H1 (cell line): ENCODE results near the gene NRBF2. TPM values are rescaled to one million over a fixed set of nuclear protein-coding genes. Genes with fewer than 3 reads are reported as not detected.

ENCODE experiments used
- HDAC2 ChIP-seq, 2 experiments: fragments of 300-600 bp in 1 of 2; sonication (generic) in 1 of 2; IDR thresholded peaks; 2 replicates each; pipeline ENCODE4 v1.6.1; 2011 to 2012; ENCODE audit warnings: low read depth in 2 of 2, low read length in 2 of 2, mild to moderate bottlenecking in 2 of 2, moderate library complexity in 2 of 2, borderline replicate concordance in 1 of 2, inconsistent platforms in 1 of 2
- KDM5A ChIP-seq: fragments of 200-600 bp; IDR thresholded peaks from 2 replicates; pipeline ENCODE4 v1.7.1; 2012; ENCODE audit warnings: mild to moderate bottlenecking, low read length, inconsistent platforms, mixed read lengths
- PHF8 ChIP-seq: fragments of 200-600 bp; sonication (generic); conservative IDR thresholded peaks from 2 replicates; pipeline ENCODE4 v1.7.1; 2012; ENCODE audit warnings: low read depth, mild to moderate bottlenecking, inconsistent platforms, low read length, moderate library complexity
- POLR2AphosphoS5 ChIP-seq: IDR thresholded peaks from 2 replicates; pipeline ENCODE4 v1.6.1; 2011; ENCODE audit warnings: low read depth, low read length
- SP2 ChIP-seq: IDR thresholded peaks from 2 replicates; pipeline ENCODE4 v1.6.1; 2012; ENCODE audit warnings: mild to moderate bottlenecking, low read length, inconsistent platforms
- SRF ChIP-seq: IDR thresholded peaks from 2 replicates; pipeline ENCODE4 v1.6.1; 2011; ENCODE audit warnings: mild to moderate bottlenecking, low read depth, low read length, moderate library complexity
- TCF12 ChIP-seq: IDR thresholded peaks from 2 replicates; pipeline ENCODE4 v1.6.1; 2011; ENCODE audit warnings: low read depth, mild to moderate bottlenecking, low read length
- USF2 ChIP-seq: IDR thresholded peaks from 2 replicates; pipeline ENCODE4 v1.6.1; 2011; ENCODE audit warnings: low read length, improper control_type of control experiment
- polyA plus RNA-seq, 7 experiments: library from polyadenylated mRNA; depleted of rRNA in 3 of 7; stranded (reverse) in 5 of 7; unstranded in 2 of 7; fragments of >200 nt in 5 of 7; fragments of 200-250 nt in 2 of 7; gene quantifications; 1 replicate in 5 of 7; 2 replicates in 1 of 7; 4 replicates in 1 of 7; pipeline versions ENCODE4 v1.2.1 to v1.2.3, GENCODE V29; 2011 to 2013; ENCODE audit warnings: missing spikeins in 2 of 7, mixed read lengths in 2 of 7
- total RNA-seq: library from RNA; stranded (reverse); fragmentation: NEBNext Ultra II Directional; extraction: Animal tissue kit (Norgen Biotek cat#: 25700); gene quantifications from 2 replicates; pipeline ENCODE4 v1.2.1, GENCODE V29; 2021
- TF ChIP-seq, protein P1 (sequence below): fragments of 300-600 bp; sonication (generic); IDR thresholded peaks from 2 replicates; pipeline ENCODE4 v1.7.1; 2012; ENCODE audit warnings: low read length, moderate library complexity, mild to moderate bottlenecking, inconsistent platforms; ENCODE audit not compliant: insufficient replicate concordance

The NRBF2 gene
- total and polyA plus RNA-seq, 2 of the 8 experiments (the other 6 are each of a cell fraction or from before 2014, with no cell fraction given) = 11.0 to 29.9 TPM

GRCh38 chr10:63133056-63133820 is at the start of gene NRBF2 (continued):
- TF ChIP-seq, protein P1, sequence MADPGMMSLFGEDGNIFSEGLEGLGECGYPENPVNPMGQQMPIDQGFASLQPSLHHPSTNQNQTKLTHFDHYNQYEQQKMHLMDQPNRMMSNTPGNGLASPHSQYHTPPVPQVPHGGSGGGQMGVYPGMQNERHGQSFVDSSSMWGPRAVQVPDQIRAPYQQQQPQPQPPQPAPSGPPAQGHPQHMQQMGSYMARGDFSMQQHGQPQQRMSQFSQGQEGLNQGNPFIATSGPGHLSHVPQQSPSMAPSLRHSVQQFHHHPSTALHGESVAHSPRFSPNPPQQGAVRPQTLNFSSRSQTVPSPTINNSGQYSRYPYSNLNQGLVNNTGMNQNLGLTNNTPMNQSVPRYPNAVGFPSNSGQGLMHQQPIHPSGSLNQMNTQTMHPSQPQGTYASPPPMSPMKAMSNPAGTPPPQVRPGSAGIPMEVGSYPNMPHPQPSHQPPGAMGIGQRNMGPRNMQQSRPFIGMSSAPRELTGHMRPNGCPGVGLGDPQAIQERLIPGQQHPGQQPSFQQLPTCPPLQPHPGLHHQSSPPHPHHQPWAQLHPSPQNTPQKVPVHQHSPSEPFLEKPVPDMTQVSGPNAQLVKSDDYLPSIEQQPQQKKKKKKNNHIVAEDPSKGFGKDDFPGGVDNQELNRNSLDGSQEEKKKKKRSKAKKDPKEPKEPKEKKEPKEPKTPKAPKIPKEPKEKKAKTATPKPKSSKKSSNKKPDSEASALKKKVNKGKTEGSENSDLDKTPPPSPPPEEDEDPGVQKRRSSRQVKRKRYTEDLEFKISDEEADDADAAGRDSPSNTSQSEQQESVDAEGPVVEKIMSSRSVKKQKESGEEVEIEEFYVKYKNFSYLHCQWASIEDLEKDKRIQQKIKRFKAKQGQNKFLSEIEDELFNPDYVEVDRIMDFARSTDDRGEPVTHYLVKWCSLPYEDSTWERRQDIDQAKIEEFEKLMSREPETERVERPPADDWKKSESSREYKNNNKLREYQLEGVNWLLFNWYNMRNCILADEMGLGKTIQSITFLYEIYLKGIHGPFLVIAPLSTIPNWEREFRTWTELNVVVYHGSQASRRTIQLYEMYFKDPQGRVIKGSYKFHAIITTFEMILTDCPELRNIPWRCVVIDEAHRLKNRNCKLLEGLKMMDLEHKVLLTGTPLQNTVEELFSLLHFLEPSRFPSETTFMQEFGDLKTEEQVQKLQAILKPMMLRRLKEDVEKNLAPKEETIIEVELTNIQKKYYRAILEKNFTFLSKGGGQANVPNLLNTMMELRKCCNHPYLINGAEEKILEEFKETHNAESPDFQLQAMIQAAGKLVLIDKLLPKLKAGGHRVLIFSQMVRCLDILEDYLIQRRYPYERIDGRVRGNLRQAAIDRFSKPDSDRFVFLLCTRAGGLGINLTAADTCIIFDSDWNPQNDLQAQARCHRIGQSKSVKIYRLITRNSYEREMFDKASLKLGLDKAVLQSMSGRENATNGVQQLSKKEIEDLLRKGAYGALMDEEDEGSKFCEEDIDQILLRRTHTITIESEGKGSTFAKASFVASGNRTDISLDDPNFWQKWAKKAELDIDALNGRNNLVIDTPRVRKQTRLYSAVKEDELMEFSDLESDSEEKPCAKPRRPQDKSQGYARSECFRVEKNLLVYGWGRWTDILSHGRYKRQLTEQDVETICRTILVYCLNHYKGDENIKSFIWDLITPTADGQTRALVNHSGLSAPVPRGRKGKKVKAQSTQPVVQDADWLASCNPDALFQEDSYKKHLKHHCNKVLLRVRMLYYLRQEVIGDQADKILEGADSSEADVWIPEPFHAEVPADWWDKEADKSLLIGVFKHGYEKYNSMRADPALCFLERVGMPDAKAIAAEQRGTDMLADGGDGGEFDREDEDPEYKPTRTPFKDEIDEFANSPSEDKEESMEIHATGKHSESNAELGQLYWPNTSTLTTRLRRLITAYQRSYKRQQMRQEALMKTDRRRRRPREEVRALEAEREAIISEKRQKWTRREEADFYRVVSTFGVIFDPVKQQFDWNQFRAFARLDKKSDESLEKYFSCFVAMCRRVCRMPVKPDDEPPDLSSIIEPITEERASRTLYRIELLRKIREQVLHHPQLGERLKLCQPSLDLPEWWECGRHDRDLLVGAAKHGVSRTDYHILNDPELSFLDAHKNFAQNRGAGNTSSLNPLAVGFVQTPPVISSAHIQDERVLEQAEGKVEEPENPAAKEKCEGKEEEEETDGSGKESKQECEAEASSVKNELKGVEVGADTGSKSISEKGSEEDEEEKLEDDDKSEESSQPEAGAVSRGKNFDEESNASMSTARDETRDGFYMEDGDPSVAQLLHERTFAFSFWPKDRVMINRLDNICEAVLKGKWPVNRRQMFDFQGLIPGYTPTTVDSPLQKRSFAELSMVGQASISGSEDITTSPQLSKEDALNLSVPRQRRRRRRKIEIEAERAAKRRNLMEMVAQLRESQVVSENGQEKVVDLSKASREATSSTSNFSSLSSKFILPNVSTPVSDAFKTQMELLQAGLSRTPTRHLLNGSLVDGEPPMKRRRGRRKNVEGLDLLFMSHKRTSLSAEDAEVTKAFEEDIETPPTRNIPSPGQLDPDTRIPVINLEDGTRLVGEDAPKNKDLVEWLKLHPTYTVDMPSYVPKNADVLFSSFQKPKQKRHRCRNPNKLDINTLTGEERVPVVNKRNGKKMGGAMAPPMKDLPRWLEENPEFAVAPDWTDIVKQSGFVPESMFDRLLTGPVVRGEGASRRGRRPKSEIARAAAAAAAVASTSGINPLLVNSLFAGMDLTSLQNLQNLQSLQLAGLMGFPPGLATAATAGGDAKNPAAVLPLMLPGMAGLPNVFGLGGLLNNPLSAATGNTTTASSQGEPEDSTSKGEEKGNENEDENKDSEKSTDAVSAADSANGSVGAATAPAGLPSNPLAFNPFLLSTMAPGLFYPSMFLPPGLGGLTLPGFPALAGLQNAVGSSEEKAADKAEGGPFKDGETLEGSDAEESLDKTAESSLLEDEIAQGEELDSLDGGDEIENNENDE = no peak
- peak; percentile 93 for TF ChIP-seq USF2
- TF ChIP-seq SRF = no peak
- no peak for TF ChIP-seq KDM5A
- peak; percentile 91 for TF ChIP-seq PHF8
- no peak for TF ChIP-seq SP2
- TF ChIP-seq POLR2AphosphoS5 = peak; percentile 93
- TF ChIP-seq TCF12 = no peak
- no peak for TF ChIP-seq HDAC2 (IDR thresholded peaks at IDR 0.05; ENCODE audit: borderline replicate concordance in 1 of 2, low read depth in 2 of 2, low read length in 2 of 2)
